GM12878 (cell line): ENCODE measurements around the gene SOX18. TPM values are rescaled to one million over a fixed set of nuclear protein-coding genes. Genes with fewer than 3 reads are reported as not detected.
A peak's percentile ranks its signal among the peaks of the same experiment; 100 is the strongest.

Experiments used
- ATF2 ChIP-seq: IDR thresholded peaks from 2 replicates; pipeline ENCODE4 v1.6.1; 2012; ENCODE audit warnings: low read length, inconsistent platforms
- BMI1 ChIP-seq: fragments of 450-650 bp; IDR thresholded peaks from 2 replicates; pipeline ENCODE4 v1.6.1; 2016; ENCODE audit warnings: mild to moderate bottlenecking, moderate library complexity, borderline replicate concordance
- CBFB ChIP-seq: IDR thresholded peaks from 2 replicates; pipeline ENCODE4 v1.6.1; 2016; ENCODE audit warnings: antibody characterized with exemption, low read depth
- CEBPB ChIP-seq, 2 experiments: fragments of 150-350 bp in 1 of 2; IDR thresholded peaks; 2 replicates each; pipeline ENCODE4 v1.6.1; 2012 to 2014; ENCODE audit warnings: low read depth in 2 of 2, low read length in 2 of 2, borderline replicate concordance in 1 of 2, inconsistent platforms in 1 of 2
- CEBPZ ChIP-seq: fragments of 150-350 bp; IDR thresholded peaks from 2 replicates; pipeline ENCODE4 v1.6.1; 2016; ENCODE audit warnings: low read depth, low read length
- CHD1 ChIP-seq: IDR thresholded peaks from 2 replicates; pipeline ENCODE4 v1.6.1; 2012; ENCODE audit warnings: low read depth, low read length, improper control_type of control experiment
- GATAD2B ChIP-seq: fragments of 450-650 bp; conservative IDR thresholded peaks from 2 replicates; pipeline ENCODE4 v1.6.1; 2017; ENCODE audit warnings: low read depth, mild to moderate bottlenecking, moderate library complexity
- HDAC2 ChIP-seq: fragments of 200-600 bp; sonication (generic); IDR thresholded peaks from 2 replicates; pipeline ENCODE4 v1.6.1; 2017
- IKZF1 ChIP-seq: fragments of 450-650 bp; conservative IDR thresholded peaks from 2 replicates; pipeline ENCODE4 v1.6.1; 2017; ENCODE audit warnings: antibody characterized with exemption, mild to moderate bottlenecking
- IKZF2 ChIP-seq, 2 experiments: fragments of 450-650 bp; IDR thresholded peaks; 2 replicates each; pipeline ENCODE4 v1.6.1; 2017; ENCODE audit warnings: mild to moderate bottlenecking in 2 of 2, moderate library complexity in 2 of 2
- IRF4 ChIP-seq: IDR thresholded peaks from 2 replicates; pipeline ENCODE4 v1.6.1; 2011; ENCODE audit warnings: low read depth, low read length
- MLLT1 ChIP-seq: fragments of 450-650 bp; IDR thresholded peaks from 2 replicates; pipeline ENCODE4 v1.6.1; 2016; ENCODE audit warnings: mild to moderate bottlenecking
- MYB ChIP-seq: fragments of 150-350 bp; IDR thresholded peaks from 2 replicates; pipeline ENCODE4 v1.6.1; 2014; ENCODE audit warnings: mild to moderate bottlenecking, low read depth, low read length, borderline replicate concordance
- NFIC ChIP-seq: IDR thresholded peaks from 2 replicates; pipeline ENCODE4 v1.6.1; 2012; ENCODE audit warnings: low read depth, mild to moderate bottlenecking, inconsistent platforms, low read length, moderate library complexity
- PRDM15 ChIP-seq: fragments of 450-650 bp; formaldehyde crosslinking; IDR thresholded peaks from 2 replicates; pipeline ENCODE4 v1.4.0; 2020; ENCODE audit warnings: mild to moderate bottlenecking, moderate library complexity
- RFX5 ChIP-seq: IDR thresholded peaks from 2 replicates; pipeline ENCODE4 v1.6.1; 2011; ENCODE audit warnings: low read depth, low read length, improper control_type of control experiment
- SP1 ChIP-seq: IDR thresholded peaks from one replicate; pipeline ENCODE4 v1.6.1; 2011; ENCODE audit warnings: low read depth, low read length
- TARDBP ChIP-seq: IDR thresholded peaks from 2 replicates; pipeline ENCODE4 v1.6.1; 2016; ENCODE audit warnings: borderline replicate concordance
- USF2 ChIP-seq: IDR thresholded peaks from 2 replicates; pipeline ENCODE4 v1.6.1; 2011; ENCODE audit warnings: low read depth, low read length, improper control_type of control experiment, borderline replicate concordance
- ZBED1 ChIP-seq: IDR thresholded peaks from 2 replicates; pipeline ENCODE4 v1.6.1; 2016; ENCODE audit warnings: borderline replicate concordance
- ZNF217 ChIP-seq: fragments of 450-650 bp; IDR thresholded peaks from 2 replicates; pipeline ENCODE4 v1.6.1; 2017; ENCODE audit warnings: antibody characterized with exemption, mild to moderate bottlenecking
- polyA plus RNA-seq, 11 experiments: library from polyadenylated mRNA; depleted of rRNA in 4 of 11; unstranded in 6 of 11; stranded (reverse) in 5 of 11; fragments of >200 nt; fragmentation: Nextera tagmentation in 4 of 11; fragmentation: Illumina TruSeq in 1 of 11; extraction: Ambion mirVana in 4 of 11; extraction: Trizol in 1 of 11; gene quantifications; 1 replicate in 1 of 11; 2 replicates in 10 of 11; pipeline versions ENCODE4 v1.2.1 to v1.2.3, GENCODE V29; 2011 to 2016; ENCODE audit warnings: inconsistent platforms in 2 of 11, missing spikeins in 2 of 11, low read depth in 1 of 11
- total RNA-seq, 4 experiments: library from RNA; depleted of rRNA in 3 of 4; stranded (reverse); fragments of >200 nt in 3 of 4; fragmentation: Illumina TruSeq in 1 of 4; extraction: Trizol in 1 of 4; gene quantifications; 2 replicates each; pipeline versions ENCODE4 v1.2.1 to v1.2.3, GENCODE V29; 2013 to 2021

The SOX18 gene
- total and polyA plus RNA-seq, 10 of the 15 experiments (the other 5 are each of a cell fraction or from before 2014, with no cell fraction given), result 0.05 to 5.6 (median 0.28) TPM; not detected in 3

- TF ChIP-seq MLLT1 (no peak), GATAD2B (peak; percentile 99), IRF4 (no peak), CEBPB (IDR thresholded peaks at IDR 0.05; ENCODE audit: borderline replicate concordance in 1 of 2, low read depth in 2 of 2, low read length in 2 of 2) (no peak), ATF2 (no peak), USF2 (no peak), CHD1 (no peak), CEBPZ (no peak), IKZF1 (peak; percentile 95), BMI1 (no peak), SP1 (no peak), CBFB (no peak), RFX5 (no peak), TARDBP (no peak), ZBED1 (no peak), MYB (no peak), HDAC2 (no peak), PRDM15 (CRISPR knock-in tag) (no peak), IKZF2 (IDR thresholded peaks at IDR 0.05) (peak; percentile 41; a peak in 3 of 4 replicates), ZNF217 (peak; percentile 76), NFIC (no peak)
Observed at GRCh38 chr20:64079273-64080012, 30.0 kb upstream of the SOX18 start, which contains the start of gene RGS19 (continued).
